IMR-90 (cell line): Measurements from ENCODE around the gene LNP1. TPM values are rescaled to one million over a fixed set of nuclear protein-coding genes. Genes with fewer than 3 reads are reported as not detected.

Experiments
- ATAC-seq: fragments of 200-7000 bp; cut with Tn5 transposase; 2 replicates; pipeline ENCODE4 v1.9.1; 2020; ENCODE audit warnings: low read depth, mild to moderate bottlenecking, moderate library complexity
- BruUV-seq: library from RNA; stranded (reverse); fragments of 400-500 nt; replicated peaks from 2 replicates; lab custom pipeline; 2021; lab: Mats Ljungman, UMichigan
- CTCF ChIA-PET: fragments of 300-600 bp; formaldehyde crosslinking; extraction: SDS; loops from one replicate; lab custom pipeline; 2021; ENCODE audit warnings: antibody characterized with exemption; lab: Yijun Ruan, JAX
- POLR2A ChIA-PET: fragments of 300-600 bp; sonication (Branson Sonifier 250); formaldehyde crosslinking; loops from one replicate; lab custom pipeline; 2022; ENCODE audit warnings: antibody characterized with exemption; ENCODE audit not compliant: unreplicated experiment; lab: Charles Lee
- DNase-seq: peaks from one replicate; pipeline ENCODE4 v3.0.0; 2013
- H2AFZ ChIP-seq: replicated peaks from 2 replicates; pipeline ENCODE3; 2013; ENCODE audit warnings: low read length, mild to moderate bottlenecking; ENCODE audit not compliant: poor library complexity
- H2AK5ac ChIP-seq: 2 replicates; pipeline ENCODE4 v1.6.1; 2013; ENCODE audit warnings: low read depth, low read length, inconsistent platforms
- H2AK9ac ChIP-seq: replicated peaks from 2 replicates; pipeline ENCODE3; 2013; ENCODE audit warnings: mild to moderate bottlenecking, low read depth, low read length, moderate library complexity; ENCODE audit not compliant: poor library complexity
- H2BK120ac ChIP-seq: 2 replicates; pipeline ENCODE4 v1.6.1; 2013; ENCODE audit warnings: low read depth, low read length, inconsistent platforms
- H2BK15ac ChIP-seq: 3 replicates; pipeline ENCODE4 v1.6.1; 2013; ENCODE audit warnings: low read depth, low read length, inconsistent platforms
- H2BK20ac ChIP-seq: 2 replicates; pipeline ENCODE4 v1.6.1; 2013; ENCODE audit warnings: low read depth, mild to moderate bottlenecking, inconsistent platforms, low read length, moderate library complexity
- H2BK5ac ChIP-seq: 2 replicates; pipeline ENCODE4 v1.6.1; 2013; ENCODE audit warnings: mild to moderate bottlenecking, low read depth, low read length, inconsistent platforms; ENCODE audit not compliant: poor library complexity, severe bottlenecking
- H3K14ac ChIP-seq: replicated peaks from 2 replicates; pipeline ENCODE4 v1.6.1; 2013; ENCODE audit warnings: low read depth, low read length, inconsistent platforms
- H3K18ac ChIP-seq: 2 replicates; pipeline ENCODE4 v1.6.1; 2013; ENCODE audit warnings: low read depth, low read length, control low read depth
- H3K23ac ChIP-seq: 2 replicates; pipeline ENCODE4 v1.6.1; 2013; ENCODE audit warnings: low read depth, low read length, inconsistent platforms
- H3K27ac ChIP-seq: 2 replicates; pipeline ENCODE4 v1.5.1; 2013; ENCODE audit warnings: mild to moderate bottlenecking, control low read depth, low read length; ENCODE audit not compliant: insufficient read depth
- H3K27me3 ChIP-seq: 2 replicates; pipeline ENCODE4 v1.6.1; 2013; ENCODE audit warnings: low read length; ENCODE audit not compliant: control insufficient read depth, insufficient read depth
- H3K36me3 ChIP-seq: 2 replicates; pipeline ENCODE4 v1.6.1; 2013; ENCODE audit warnings: low read length, mixed read lengths; ENCODE audit not compliant: control insufficient read depth, insufficient read depth
- H3K4ac ChIP-seq: 2 replicates; pipeline ENCODE4 v1.6.1; 2013; ENCODE audit warnings: low read depth, low read length, inconsistent platforms
- H3K4me1 ChIP-seq: 2 replicates; pipeline ENCODE4 v1.6.1; 2013; ENCODE audit warnings: low read length, mixed read lengths; ENCODE audit not compliant: control insufficient read depth, insufficient read depth
- H3K4me2 ChIP-seq: 2 replicates; pipeline ENCODE4 v1.6.1; 2013; ENCODE audit warnings: low read depth, mild to moderate bottlenecking, control low read depth, low read length, moderate library complexity
- H3K4me3 ChIP-seq: 2 replicates; pipeline ENCODE4 v1.5.1; 2013; ENCODE audit warnings: low read depth, mild to moderate bottlenecking, control low read depth, low read length, moderate library complexity; ENCODE audit not compliant: insufficient read depth
- H3K56ac ChIP-seq: 2 replicates; pipeline ENCODE4 v1.6.1; 2013; ENCODE audit warnings: low read length, inconsistent platforms; ENCODE audit not compliant: insufficient read depth; ENCODE audit errors: extremely low read depth
- H3K79me1 ChIP-seq, 2 experiments: 2 replicates each; pipeline ENCODE4 v1.6.1; 2013; ENCODE audit warnings: low read length in 2 of 2, inconsistent platforms in 1 of 2, low read depth in 1 of 2
- H3K9ac ChIP-seq: 2 replicates; pipeline ENCODE4 v1.6.1; 2013; ENCODE audit warnings: low read depth, low read length, control low read depth
- H3K9me1 ChIP-seq: 2 replicates; pipeline ENCODE4 v1.6.1; 2013; ENCODE audit warnings: low read length, inconsistent platforms; ENCODE audit not compliant: insufficient read depth
- H3K9me3 ChIP-seq: 2 replicates; pipeline ENCODE4 v1.6.1; 2013; ENCODE audit warnings: low read length; ENCODE audit not compliant: control insufficient read depth, insufficient read depth
- H4K20me1 ChIP-seq: 2 replicates; pipeline ENCODE4 v1.6.1; 2013; ENCODE audit warnings: low read length, inconsistent platforms; ENCODE audit not compliant: insufficient read depth
- H4K5ac ChIP-seq: 2 replicates; pipeline ENCODE4 v1.6.1; 2013; ENCODE audit warnings: mild to moderate bottlenecking, low read depth, low read length, control low read depth
- H4K8ac ChIP-seq, 2 experiments: 2 replicates each; pipeline ENCODE4 v1.6.1; 2013; ENCODE audit warnings: low read depth in 2 of 2, low read length in 2 of 2, control low read depth in 1 of 2, inconsistent platforms in 1 of 2
- H4K91ac ChIP-seq: 2 replicates; pipeline ENCODE4 v1.6.1; 2013; ENCODE audit warnings: low read depth, low read length, inconsistent platforms; ENCODE audit not compliant: insufficient read depth
- BHLHE40 ChIP-seq: fragments of 150-350 bp; IDR thresholded peaks from 2 replicates; pipeline ENCODE4 v1.6.1; 2016; ENCODE audit warnings: mild to moderate bottlenecking, low read depth, low read length
- CEBPB ChIP-seq: IDR thresholded peaks from 2 replicates; pipeline ENCODE4 v1.6.1; 2012; ENCODE audit warnings: low read depth, low read length, improper control_type of control experiment
- CHD1 ChIP-seq: IDR thresholded peaks from 2 replicates; pipeline ENCODE4 v1.6.1; 2012; ENCODE audit warnings: low read depth, low read length, improper control_type of control experiment
- FOS ChIP-seq: fragments of 150-350 bp; IDR thresholded peaks from 2 replicates; pipeline ENCODE4 v1.6.1; 2016; ENCODE audit warnings: low read depth, low read length
- MAFK ChIP-seq: IDR thresholded peaks from 2 replicates; pipeline ENCODE4 v1.6.1; 2012; ENCODE audit warnings: low read depth, low read length, improper control_type of control experiment
- MAZ ChIP-seq: IDR thresholded peaks from 2 replicates; pipeline ENCODE4 v1.6.1; 2012; ENCODE audit warnings: low read depth, mild to moderate bottlenecking, low read length, improper control_type of control experiment, moderate library complexity, borderline replicate concordance
- MXI1 ChIP-seq: IDR thresholded peaks from 2 replicates; pipeline ENCODE4 v1.6.1; 2012; ENCODE audit warnings: low read depth, mild to moderate bottlenecking, low read length, moderate library complexity, borderline replicate concordance
- NFE2L2 ChIP-seq: fragments of 150-350 bp; IDR thresholded peaks from 2 replicates; pipeline ENCODE4 v1.6.1; 2016; ENCODE audit warnings: low read depth, mild to moderate bottlenecking, low read length
- POLR2A ChIP-seq: IDR thresholded peaks from 2 replicates; pipeline ENCODE4 v1.6.1; 2012; ENCODE audit warnings: mild to moderate bottlenecking, low read depth, low read length
- RAD21 ChIP-seq: IDR thresholded peaks from 2 replicates; pipeline ENCODE4 v1.6.1; 2012; ENCODE audit warnings: low read length, improper control_type of control experiment
- RCOR1 ChIP-seq: IDR thresholded peaks from 2 replicates; pipeline ENCODE4 v1.6.1; 2012; ENCODE audit warnings: mild to moderate bottlenecking, low read length, improper control_type of control experiment; ENCODE audit not compliant: insufficient replicate concordance
- RFX5 ChIP-seq: IDR thresholded peaks from 2 replicates; pipeline ENCODE4 v1.8.0; 2012; ENCODE audit warnings: low read depth, mild to moderate bottlenecking, low read length, moderate library complexity
- SMC3 ChIP-seq: fragments of 150-350 bp; IDR thresholded peaks from 2 replicates; pipeline ENCODE4 v1.6.1; 2016; ENCODE audit warnings: low read depth, mild to moderate bottlenecking, antibody characterized with exemption, low read length, moderate library complexity
- WGBS, 2 experiments: methylation state at CpG; one replicate each; pipeline versions ENCODE4 v1.1.5 to v1.1.7; 2013; ENCODE audit warnings: missing lambda C conversion rate in 2 of 2; ENCODE audit not compliant: insufficient read length in 1 of 2; ENCODE audit errors: extremely low coverage in 2 of 2; 5-methylcytosine and 5-hydroxymethylcytosine counted together
- dilution Hi-C: fragments of 300-500 bp; cut with HindIII; formaldehyde crosslinking; loops from one replicate; pipeline ENCODE4 v1.14.3; 2018; ENCODE audit warnings: low sequenced_read_pairs; ENCODE audit not compliant: unreplicated experiment
- in situ Hi-C: fragments of 300-500 bp; cut with MboI; formaldehyde crosslinking; loops from 3 replicates; pipeline ENCODE4 v1.14.3; 2019; ENCODE audit warnings: low sequenced_read_pairs, inconsistent platforms, mixed read lengths
- intact Hi-C: fragments of 100-400 bp; cut with micrococcal nuclease; formaldehyde crosslinking; loops from 2 replicates; pipeline ENCODE4 v1.10.0; 2022
- polyA plus RNA-seq, 3 experiments: library from polyadenylated mRNA; depleted of rRNA; stranded (reverse); fragments of >200 nt; gene quantifications; 2 replicates each; pipeline ENCODE4 v1.2.3, GENCODE V29; 2012; ENCODE audit warnings: low replicate concordance in 1 of 3
- total RNA-seq: library from RNA; depleted of rRNA; stranded (reverse); fragments of >200 nt; gene quantifications from 2 replicates; pipeline ENCODE4 v1.2.3, GENCODE V29; 2012
- TF ChIP-seq, protein P1 (sequence below): fragments of 150-350 bp; IDR thresholded peaks from 2 replicates; pipeline ENCODE4 v1.6.1; 2017; ENCODE audit warnings: mild to moderate bottlenecking, antibody characterized with exemption, low read length, low read depth
- TF ChIP-seq, protein P2 (sequence below): conservative IDR thresholded peaks from 2 replicates; pipeline ENCODE4 v1.5.1; 2012; ENCODE audit warnings: mild to moderate bottlenecking, low read depth, low read length, improper control_type of control experiment
- TF ChIP-seq, protein P3 (sequence below): fragments of 150-350 bp; IDR thresholded peaks from 2 replicates; pipeline ENCODE4 v1.6.1; 2016; ENCODE audit warnings: low read depth, mild to moderate bottlenecking, low read length, moderate library complexity, borderline replicate concordance

Gene LNP1
- total and polyA plus RNA-seq, 2 of the 4 experiments (the other 2 are of a cell fraction) = 2.2 to 2.4 TPM

DNA sequence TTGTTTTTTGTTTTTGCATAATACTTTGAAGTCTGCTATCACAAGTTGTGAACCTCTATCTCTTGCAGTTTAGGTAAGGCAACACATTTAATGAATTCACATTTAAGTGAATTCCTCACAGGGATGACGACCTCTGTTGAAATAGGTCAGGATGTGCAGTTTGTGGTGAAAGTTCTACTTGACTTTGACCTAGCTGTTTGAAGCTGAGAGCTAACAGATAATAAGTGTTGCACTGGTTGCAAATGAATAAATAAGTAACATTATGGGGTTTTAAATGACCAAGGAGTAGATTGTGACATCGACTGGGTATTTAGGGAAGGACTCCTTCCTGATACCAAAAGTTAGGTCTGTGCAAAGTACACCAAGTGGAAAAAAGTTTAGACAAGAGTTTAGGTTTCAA, 42.9 kb upstream of the LNP1 start:
- in situ Hi-C loops = no loop called here

More for the DNA sequence above, 42.9 kb upstream of the LNP1 start:
- intact Hi-C loops = no loop called here
- ATAC-seq = no peak
- Histone ChIP-seq H4K8ac (no peak overlapping the region), H3K4me3 (no peak overlapping the region), H2BK20ac (no peak overlapping the region), H2AK5ac (no peak overlapping the region), H4K20me1 (no peaks in the 10 kb centered on the region), H4K5ac (no peak overlapping the region), H2BK120ac (no peak overlapping the region), H3K79me1 (no peaks in the 10 kb centered on the region; a peak in 1 of 4 replicates), H2BK5ac (no peak overlapping the region), H3K14ac (no peak overlapping the region), H2AK9ac (no peak overlapping the region), H3K9me3 (peaks cover 4% of the 10 kb centered on the region), H3K4ac (no peak overlapping the region), H4K91ac (no peak overlapping the region), H3K4me2 (no peak overlapping the region), H3K9me1 (0 out of 2 replicates have a peak, but pooled peaks cover 2% of the 10 kb centered on the region), H3K18ac (no peak overlapping the region), H2BK15ac (no peak overlapping the region), H3K9ac (no peak overlapping the region), H3K27me3 (no peaks in the 10 kb centered on the region), H3K36me3 (peaks cover 23% of the 10 kb centered on the region), H3K27ac (no peak overlapping the region), H3K23ac (no peak overlapping the region), H2AFZ (no peak overlapping the region), H3K56ac (no peak overlapping the region), H3K4me1 (no peaks in the 10 kb centered on the region)
- TF ChIP-seq RFX5 = no peak
- no peak for TF ChIP-seq MXI1
- no peak for TF ChIP-seq NFE2L2
- TF ChIP-seq CHD1 = no peak
- TF ChIP-seq RCOR1 = no peak
- TF ChIP-seq POLR2A = no peak
- no peak for TF ChIP-seq FOS
- no peak for TF ChIP-seq RAD21
- TF ChIP-seq, protein P1, sequence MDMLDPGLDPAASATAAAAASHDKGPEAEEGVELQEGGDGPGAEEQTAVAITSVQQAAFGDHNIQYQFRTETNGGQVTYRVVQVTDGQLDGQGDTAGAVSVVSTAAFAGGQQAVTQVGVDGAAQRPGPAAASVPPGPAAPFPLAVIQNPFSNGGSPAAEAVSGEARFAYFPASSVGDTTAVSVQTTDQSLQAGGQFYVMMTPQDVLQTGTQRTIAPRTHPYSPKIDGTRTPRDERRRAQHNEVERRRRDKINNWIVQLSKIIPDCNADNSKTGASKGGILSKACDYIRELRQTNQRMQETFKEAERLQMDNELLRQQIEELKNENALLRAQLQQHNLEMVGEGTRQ = no peak
- no peak for TF ChIP-seq SMC3
- TF ChIP-seq, protein P2, sequence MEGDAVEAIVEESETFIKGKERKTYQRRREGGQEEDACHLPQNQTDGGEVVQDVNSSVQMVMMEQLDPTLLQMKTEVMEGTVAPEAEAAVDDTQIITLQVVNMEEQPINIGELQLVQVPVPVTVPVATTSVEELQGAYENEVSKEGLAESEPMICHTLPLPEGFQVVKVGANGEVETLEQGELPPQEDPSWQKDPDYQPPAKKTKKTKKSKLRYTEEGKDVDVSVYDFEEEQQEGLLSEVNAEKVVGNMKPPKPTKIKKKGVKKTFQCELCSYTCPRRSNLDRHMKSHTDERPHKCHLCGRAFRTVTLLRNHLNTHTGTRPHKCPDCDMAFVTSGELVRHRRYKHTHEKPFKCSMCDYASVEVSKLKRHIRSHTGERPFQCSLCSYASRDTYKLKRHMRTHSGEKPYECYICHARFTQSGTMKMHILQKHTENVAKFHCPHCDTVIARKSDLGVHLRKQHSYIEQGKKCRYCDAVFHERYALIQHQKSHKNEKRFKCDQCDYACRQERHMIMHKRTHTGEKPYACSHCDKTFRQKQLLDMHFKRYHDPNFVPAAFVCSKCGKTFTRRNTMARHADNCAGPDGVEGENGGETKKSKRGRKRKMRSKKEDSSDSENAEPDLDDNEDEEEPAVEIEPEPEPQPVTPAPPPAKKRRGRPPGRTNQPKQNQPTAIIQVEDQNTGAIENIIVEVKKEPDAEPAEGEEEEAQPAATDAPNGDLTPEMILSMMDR = no peak
- no peak for TF ChIP-seq MAZ
- TF ChIP-seq BHLHE40 = no peak
- TF ChIP-seq, protein P3, sequence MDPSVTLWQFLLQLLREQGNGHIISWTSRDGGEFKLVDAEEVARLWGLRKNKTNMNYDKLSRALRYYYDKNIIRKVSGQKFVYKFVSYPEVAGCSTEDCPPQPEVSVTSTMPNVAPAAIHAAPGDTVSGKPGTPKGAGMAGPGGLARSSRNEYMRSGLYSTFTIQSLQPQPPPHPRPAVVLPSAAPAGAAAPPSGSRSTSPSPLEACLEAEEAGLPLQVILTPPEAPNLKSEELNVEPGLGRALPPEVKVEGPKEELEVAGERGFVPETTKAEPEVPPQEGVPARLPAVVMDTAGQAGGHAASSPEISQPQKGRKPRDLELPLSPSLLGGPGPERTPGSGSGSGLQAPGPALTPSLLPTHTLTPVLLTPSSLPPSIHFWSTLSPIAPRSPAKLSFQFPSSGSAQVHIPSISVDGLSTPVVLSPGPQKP = no peak
- no peak for TF ChIP-seq MAFK
- no peak for TF ChIP-seq CEBPB
- BruUV-seq = no TSS peak
- WGBS, 2 experiments = no CpG with 5 or more reads among the region's 2 CpGs
- no peak for DNase-seq
- ChIA-PET POLR2A (no interaction called here), CTCF (no interaction called here)
- dilution Hi-C loops = no loop called here
